ENCODE results near the gene CD38.

GRCh38 chr4:15794905-15795304 is 16.8 kb downstream of the CD38 start:
- no peak for TF ChIP-seq POLR2A (IDR thresholded peaks at IDR 0.05)
- TF ChIP-seq, protein P1, sequence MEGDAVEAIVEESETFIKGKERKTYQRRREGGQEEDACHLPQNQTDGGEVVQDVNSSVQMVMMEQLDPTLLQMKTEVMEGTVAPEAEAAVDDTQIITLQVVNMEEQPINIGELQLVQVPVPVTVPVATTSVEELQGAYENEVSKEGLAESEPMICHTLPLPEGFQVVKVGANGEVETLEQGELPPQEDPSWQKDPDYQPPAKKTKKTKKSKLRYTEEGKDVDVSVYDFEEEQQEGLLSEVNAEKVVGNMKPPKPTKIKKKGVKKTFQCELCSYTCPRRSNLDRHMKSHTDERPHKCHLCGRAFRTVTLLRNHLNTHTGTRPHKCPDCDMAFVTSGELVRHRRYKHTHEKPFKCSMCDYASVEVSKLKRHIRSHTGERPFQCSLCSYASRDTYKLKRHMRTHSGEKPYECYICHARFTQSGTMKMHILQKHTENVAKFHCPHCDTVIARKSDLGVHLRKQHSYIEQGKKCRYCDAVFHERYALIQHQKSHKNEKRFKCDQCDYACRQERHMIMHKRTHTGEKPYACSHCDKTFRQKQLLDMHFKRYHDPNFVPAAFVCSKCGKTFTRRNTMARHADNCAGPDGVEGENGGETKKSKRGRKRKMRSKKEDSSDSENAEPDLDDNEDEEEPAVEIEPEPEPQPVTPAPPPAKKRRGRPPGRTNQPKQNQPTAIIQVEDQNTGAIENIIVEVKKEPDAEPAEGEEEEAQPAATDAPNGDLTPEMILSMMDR (IDR thresholded peaks at IDR 0.05): no peak

Measured in heart left ventricle (tissue), 13 donors.